SIG-M5 (cell line): ENCODE measurements around the gene SSU72.
"Not testable (repeated sequence)": the region's sequence is repeated elsewhere in the genome, so short reads cannot be mapped to it uniquely, and the experiment has no call there.

ENCODE experiments used
- DNase-seq: peaks from one replicate; lab custom pipeline; 2025; lab: John Stamatoyannopoulos, UW

SSU72 gene

GRCh38 chr1:1558591-1558990 is 16.1 kb downstream of the SSU72 start:
- no peak for DNase-seq

GRCh38 chr1:1557688-1558087 is 17.0 kb downstream of the SSU72 start:
- DNase-seq = not testable (repeated sequence)

DNA sequence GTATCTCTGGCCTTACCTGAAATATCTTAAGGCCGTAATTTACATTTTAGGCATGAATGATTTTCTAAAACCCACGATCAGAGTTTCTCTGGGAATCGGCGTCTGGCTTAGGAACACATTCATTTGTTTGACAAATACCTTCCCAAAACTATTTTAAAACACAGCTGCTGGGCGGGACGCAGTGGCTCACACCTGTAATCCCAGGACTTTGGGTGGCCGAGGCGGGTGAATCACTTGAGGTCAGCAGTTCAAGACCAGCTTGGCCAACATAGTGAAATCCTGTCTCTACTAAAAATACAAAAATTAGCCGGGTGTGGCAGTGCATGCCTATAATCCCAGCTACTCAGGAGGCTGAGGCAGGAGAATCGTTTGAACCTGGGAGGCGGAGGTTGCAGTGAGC is 17.7 kb downstream of the SSU72 start:
- DNase-seq = not testable (repeated sequence)

GRCh38 chr1:1556505-1556904 is 18.2 kb downstream of the SSU72 start:
- no peak for DNase-seq

DNA sequence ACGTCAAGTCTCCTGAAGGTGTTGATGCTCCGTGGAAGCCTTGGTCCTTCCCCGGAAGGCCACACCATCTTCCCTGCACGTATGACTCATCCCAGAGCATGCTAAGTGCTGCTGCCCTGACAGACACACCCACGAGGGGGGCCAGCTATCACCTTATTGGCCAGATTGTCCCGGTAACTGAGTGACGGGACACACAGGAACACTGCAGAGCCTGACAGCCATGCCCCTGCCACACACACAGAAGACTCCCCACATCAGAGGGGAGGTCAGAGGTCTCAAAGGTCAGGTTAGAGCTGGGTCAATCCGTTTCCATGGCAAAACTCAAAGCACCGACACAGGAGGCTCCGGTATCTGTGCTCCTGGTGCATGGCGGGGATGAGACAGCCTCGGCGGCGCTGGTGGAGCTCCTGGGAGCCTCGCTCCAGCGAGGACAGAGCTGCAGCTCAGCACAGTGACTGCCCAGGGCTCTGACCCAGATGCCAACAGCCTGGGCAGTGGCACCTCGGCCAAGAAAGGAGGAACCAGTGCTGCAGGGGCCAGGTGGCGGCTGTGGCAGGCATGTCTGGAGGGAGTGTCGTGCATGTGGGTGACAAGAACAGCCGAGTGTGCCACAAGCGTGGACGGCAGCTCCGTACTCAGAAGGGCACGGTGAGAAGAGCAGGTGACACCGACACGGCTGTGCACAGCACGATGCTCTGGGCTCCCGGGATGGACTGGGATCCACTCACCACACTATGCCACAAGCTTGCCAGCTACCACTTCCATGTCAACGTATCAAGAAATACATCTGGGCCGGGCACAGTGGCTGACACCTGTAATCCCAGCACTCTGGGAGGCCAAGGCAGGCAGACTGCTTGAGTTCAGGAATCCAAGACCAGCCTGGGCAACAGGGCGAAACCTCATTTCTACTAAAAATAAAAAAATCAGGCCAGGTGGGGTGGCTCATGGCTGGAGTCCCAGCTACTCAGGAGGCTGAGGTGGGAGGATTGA is 19.4 kb downstream of the SSU72 start:
- no peak for DNase-seq

- DNase-seq = no peak
Observed at GRCh38 chr1:1554550-1554925, 20.1 kb downstream of the SSU72 start.

DNA sequence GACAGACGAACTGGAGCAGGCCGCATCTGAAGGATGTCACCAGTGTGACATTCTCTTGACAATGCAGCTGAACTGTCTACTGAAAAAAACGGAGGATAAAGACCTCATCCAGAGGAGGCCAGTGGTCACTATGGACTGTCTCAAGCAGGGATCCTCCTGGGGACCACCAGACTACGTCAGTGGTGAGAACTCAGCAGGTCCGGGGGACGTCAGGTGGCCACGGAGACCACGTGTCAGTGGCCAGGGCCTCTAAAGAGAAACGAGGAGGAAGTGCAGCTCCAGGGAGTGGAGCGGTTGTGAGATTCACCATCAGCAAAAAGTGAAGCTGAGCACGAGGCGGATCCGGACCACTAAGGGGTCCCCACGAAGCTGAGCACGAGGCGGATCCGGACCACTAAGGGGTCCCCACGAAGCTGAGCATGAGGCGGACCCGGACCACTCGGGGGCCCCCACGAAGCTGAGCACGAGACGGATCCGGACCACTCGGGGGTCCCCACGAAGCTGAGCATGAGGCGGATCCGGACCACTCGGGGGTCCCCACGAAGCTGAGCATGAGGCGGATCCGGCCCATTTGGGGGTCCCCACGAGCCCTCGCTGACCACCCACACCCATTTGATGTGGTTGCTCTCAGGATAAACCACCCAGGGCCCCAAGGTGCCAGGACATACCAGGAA is 20.7 kb downstream of the SSU72 start:
- DNase-seq = no peak

DNA sequence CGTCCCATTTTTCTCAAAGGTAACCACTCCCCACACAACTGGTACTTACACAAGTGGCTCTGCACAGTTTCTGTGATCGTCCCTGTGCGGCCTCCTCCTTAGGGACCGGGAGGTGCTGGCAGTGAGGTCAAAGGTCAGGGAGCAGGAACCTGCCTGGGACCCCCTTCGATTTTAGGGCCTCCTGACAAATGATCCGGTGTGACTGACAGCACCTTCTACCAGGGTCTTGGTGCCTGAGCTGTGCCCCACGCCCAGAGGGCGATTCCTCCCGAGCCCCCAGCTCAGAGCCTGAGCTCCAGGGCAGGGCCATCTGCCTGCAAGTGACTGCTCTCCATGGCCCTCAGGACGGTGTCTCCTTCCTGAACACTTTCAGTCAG is 22.4 kb downstream of the SSU72 start:
- no peak for DNase-seq

DNA sequence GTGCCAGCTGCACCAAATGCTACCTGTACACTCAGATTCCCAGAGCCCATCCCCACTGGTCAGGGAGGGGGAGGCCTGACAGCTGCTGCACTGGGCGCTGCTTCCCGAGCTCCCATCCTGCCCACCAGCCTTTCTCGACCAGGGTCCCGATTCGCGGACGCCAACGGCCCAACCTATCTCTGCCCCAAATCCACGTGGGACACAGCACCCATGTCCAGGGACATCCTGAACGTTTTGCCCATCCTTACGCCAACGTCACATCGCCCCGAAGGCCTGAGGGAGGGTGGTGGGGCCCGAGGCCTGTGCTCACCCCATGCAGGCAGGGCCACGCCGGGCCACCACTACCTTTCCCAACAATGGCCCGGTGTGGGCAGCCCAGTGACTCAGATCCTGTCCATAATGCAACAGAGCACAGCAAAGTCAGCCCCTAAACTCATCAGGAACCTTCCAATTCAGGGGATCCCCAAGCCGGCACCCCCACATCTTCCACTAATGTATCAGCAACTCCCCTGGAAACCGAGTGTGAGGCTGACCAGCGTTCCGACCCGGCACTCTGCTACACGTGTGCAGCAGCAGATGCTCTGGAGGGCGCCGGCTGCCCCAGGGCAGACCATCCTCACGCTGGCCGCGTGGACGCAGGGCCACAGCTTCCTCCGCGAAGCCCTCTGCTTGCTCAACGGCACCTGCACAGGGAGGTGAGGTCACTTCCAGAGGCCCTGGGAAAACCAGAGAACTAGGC is 23.0 kb downstream of the SSU72 start:
- DNase-seq = no peak

GRCh38 chr1:1550591-1551432 is 23.9 kb downstream of the SSU72 start:
- no peak for DNase-seq

- DNase-seq = no peak
Observed at GRCh38 chr1:1550087-1550486, 24.6 kb downstream of the SSU72 start.

DNA sequence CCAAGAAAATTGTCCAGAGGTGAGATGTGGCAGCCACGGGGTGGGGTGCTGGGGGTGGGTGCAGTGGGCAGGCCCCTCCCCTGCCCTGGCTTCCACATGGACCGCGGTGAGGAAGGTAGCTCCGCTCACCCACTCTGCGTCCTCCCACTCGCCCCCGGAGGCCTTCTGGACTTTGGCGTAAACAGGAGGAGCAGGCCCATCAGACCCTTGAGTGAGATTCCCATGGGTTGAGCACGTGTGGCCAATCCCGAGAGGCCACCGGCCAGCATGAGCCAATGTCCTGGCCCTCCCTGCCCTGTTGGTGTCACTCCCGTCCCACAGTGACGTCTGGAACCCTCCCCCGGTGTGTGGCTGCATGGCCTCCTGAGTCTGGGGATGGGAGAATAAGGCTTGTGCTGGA is 26.1 kb downstream of the SSU72 start:
- DNase-seq = no peak

DNA sequence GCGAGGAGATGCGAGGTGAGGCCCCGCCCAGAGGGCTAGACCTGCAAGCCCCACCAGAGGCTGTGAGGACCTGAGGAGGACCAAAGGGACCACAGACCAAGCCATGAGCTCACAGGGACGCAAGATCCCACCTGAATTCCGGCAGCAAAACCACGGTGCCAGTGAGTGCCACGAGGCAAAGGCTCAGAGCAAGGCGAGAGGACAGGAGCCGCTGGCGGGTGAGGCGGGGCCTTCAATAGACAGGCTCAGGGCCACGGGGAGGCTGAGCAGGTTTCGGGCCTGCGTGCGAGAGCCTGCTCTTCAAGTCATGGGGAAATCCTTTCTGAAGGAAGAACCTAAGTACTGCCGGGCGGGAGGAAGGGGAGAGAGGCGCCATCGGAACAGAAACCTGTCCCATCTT is 27.2 kb downstream of the SSU72 start:
- no peak for DNase-seq

DNA sequence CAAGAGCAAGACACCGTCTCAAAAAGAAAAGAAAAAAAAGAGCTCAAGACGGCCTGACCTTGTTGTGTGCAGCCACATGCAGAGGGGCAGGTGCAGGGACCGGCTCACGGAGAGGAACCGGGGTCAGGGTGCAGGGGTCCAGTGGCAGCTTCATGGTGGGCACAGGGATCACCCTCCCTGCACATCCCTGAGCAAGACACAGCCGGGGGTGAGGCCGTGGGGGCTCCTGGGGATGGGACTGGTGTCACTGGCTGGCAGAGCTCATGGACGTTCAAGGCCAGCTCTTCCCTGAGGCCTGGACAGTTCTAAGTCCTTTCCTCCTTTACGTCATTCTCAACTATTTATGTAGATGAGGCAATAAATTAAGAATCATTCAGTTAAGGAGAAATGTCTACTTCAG is 27.7 kb downstream of the SSU72 start:
- DNase-seq = no peak

DNA sequence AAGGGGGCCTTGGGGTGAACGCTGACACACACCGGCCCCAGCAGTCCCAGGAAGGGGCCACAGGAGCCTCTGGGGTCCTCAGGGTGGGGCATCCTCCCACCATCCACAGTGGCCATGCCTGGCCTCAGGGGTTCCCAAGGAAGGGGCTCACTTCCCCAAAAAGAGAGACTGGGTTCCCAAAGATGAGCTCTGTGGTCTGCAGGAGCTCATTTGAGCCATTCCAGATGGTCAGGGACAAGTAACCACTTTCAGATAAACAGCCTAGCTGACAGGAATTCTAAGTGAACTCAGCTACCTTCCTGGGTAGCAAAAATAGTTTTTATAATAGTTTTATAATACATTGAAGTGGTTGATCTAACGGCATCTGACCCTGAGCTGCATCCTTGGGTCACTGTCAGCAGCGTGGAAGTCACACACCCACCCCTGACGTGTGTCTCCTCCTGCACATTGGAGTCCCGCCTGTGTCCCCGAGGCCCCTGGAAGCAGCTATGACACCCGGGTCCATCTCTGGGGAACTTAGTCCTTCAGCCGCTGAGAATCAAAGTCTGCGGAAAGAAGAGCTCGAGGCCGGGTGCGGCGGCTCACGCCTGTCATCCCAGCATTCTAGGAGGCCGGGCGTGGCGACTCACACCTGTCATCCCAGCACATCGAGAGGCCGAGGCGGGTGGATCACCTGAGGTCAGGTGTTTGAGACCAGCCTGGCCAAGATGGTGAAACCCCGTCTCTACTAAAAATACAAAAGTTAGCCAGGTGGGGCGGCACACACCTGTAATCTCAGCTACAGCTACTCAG is 28.5 kb downstream of the SSU72 start:
- DNase-seq = no peak

- DNase-seq = no peak
Observed at GRCh38 chr1:1544544-1544943, 30.1 kb downstream of the SSU72 start.

DNA sequence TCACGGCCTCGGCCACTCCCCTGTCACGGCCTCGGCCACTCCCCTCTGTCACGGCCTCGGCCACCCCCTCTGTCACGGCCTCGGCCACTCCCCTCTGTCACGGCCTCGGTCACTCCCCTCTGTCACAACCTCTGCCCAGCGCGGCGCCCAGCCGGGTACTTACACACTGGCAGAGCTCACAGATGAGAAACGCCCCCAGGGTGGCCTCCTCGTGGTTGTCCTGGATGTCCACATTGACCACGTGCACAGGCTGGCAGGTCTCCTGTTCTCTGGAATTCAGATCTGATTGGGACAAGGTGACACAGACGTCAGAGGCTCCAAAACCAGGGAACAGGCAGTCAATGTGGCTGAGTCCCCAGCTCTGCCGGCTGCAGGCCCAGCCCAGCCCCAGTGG is 31.0 kb downstream of the SSU72 start:
- no peak for DNase-seq

GRCh38 chr1:1542766-1543705 is 31.6 kb downstream of the SSU72 start:
- no peak for DNase-seq

DNA sequence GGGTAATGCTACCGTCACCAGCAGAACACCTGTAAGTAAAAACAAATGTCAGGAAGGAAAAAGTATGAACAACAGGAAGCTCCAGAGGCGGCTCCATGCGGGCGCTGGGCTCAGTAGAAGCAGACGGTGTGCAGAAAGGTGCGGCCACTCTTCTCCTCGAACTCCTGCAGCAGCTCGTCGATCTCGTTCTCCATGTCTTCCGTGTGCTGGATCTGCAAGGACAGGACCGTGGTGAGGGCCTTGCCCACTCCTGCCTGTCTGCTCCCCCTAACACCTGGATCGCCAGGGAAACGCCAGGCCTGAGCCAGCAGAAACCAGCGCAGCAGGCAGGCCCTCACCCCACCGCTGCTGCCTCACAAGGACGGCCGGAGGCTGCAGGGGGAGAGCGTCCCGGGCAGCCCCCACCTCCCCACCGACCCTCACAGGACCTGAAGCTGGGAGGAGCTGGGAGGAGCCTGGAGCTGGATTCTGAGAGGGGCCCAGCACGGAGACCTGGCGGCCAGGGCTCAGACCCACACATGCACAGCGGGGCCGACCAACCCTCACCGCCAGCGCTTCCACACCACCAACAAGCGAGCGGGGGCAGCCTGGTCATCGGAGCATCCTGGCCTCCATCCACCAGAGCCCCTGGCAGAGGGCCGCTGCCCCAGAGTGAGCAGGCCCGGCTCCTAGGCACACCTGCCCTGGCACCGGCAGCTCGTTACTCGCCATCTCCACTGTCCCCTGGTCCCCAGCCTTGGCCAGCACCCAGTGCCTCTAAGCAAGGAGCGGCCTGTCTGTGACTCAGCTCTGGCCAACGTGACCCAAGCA is 32.5 kb downstream of the SSU72 start:
- DNase-seq = no peak
